ENCODE data around the gene THEMIS. TPM values are rescaled to one million over a fixed set of nuclear protein-coding genes. Genes with fewer than 3 reads are reported as not detected.

The THEMIS gene
- polyA plus RNA-seq, 1 experiment = not detected

DNA sequence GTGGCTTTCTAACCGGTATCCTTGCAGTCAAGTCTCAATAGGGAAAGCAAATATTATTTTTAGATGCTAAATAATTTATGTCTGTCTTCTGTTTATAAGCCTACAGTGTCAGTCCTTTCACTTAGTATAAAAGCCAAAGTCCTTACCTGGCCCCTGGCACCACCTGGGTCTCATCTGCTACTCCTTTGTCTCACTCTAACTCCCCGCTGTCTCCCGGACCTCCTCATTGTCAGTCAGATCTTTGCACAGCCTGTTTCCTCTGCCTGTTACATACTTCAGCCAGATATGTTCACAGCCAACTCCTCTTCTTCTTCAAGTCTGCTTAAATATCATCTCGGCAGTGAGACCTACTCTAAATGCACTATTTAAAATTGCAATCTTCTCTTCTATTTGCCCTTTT lies 84.2 kb downstream of the THEMIS start:
- Histone ChIP-seq H3K27me3 (ENCODE audit: control insufficient read depth, insufficient read depth, low read length) (no peaks in the 10 kb centered on the region), H3K9me3 (ENCODE audit: control insufficient read depth, insufficient read depth, low read length) (no peaks in the 10 kb centered on the region), H3K4me3 (ENCODE audit: low read depth, low read length) (no peak overlapping the region), H3K27ac (ENCODE audit: low read depth, low read length) (no peak overlapping the region)
- TF ChIP-seq, protein P1, sequence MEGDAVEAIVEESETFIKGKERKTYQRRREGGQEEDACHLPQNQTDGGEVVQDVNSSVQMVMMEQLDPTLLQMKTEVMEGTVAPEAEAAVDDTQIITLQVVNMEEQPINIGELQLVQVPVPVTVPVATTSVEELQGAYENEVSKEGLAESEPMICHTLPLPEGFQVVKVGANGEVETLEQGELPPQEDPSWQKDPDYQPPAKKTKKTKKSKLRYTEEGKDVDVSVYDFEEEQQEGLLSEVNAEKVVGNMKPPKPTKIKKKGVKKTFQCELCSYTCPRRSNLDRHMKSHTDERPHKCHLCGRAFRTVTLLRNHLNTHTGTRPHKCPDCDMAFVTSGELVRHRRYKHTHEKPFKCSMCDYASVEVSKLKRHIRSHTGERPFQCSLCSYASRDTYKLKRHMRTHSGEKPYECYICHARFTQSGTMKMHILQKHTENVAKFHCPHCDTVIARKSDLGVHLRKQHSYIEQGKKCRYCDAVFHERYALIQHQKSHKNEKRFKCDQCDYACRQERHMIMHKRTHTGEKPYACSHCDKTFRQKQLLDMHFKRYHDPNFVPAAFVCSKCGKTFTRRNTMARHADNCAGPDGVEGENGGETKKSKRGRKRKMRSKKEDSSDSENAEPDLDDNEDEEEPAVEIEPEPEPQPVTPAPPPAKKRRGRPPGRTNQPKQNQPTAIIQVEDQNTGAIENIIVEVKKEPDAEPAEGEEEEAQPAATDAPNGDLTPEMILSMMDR (IDR thresholded peaks at IDR 0.05; ENCODE audit: low read depth, low read length) = no peak
- POLR2A ChIA-PET = no interaction called here
- CTCF ChIA-PET = no interaction called here
- no peak for DNase-seq (ENCODE audit: low read depth, low spot score)

DNA sequence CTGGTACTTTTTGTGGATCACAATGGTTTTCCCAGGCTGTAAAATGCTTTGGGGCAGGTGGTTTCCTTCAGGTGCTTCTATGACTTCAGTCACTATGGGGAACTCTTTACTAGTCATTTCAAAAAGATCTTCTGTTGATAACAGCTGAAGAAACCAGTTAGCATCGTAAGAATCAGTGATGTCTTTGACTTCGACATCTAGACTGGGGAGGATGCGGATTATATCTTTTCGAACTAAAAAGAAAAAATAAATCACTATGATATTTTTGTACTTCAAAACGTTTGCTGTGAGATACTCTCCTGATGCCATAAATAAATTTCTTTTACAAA lies 87.2 kb downstream of the THEMIS start:
- ChIA-PET POLR2A (no interaction called here), CTCF (interaction anchor here (1.4 kb wide), 1 partner anchor 76 kb away, joined by 3 read pairs; no protein-coding TSS in a partner anchor)

DNA sequence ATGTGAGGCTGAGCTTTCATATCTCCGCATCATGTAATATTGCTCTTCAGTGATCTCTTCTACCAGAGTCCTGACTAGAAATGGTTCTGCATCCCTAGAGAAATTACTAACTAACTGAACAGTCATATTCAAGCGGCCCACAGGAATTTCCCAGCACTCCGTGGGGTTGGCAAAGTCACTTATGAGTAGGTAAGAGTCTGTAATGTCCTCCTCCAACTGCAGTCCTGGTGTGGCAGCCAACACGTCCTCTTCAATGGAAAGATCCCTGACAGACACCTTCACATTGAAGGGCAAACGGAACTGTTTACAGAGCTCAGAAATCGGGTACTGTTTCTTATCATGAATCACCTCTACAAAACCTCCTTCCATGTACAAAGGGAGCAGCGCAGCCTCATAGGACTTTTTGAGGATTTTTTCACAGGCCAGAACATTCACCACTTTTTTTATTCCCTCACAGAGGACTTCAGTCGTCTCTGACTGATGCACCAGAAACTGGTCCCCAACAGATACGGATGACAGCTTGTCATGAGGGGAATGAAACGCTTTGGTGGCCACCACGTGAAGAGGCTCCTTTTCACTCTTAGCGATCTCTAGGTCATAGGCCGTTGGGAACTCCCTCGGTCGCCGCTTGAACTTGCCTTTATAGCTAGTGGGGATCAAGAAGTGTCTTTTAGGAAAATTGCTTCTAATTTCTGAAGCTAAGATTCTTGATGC lies 87.7 kb downstream of the THEMIS start:
- TF ChIP-seq, protein P1 (IDR thresholded peaks at IDR 0.05; ENCODE audit: low read depth, low read length) = no peak
- Histone ChIP-seq H3K27ac (ENCODE audit: low read depth, low read length) (no peak overlapping the region), H3K27me3 (ENCODE audit: control insufficient read depth, insufficient read depth, low read length) (no peaks in the 10 kb centered on the region), H3K4me3 (ENCODE audit: low read depth, low read length) (no peak overlapping the region), H3K9me3 (ENCODE audit: control insufficient read depth, insufficient read depth, low read length) (no peaks in the 10 kb centered on the region)
- CTCF ChIA-PET = interaction anchor here (1.4 kb wide), 1 partner anchor 76 kb away, joined by 3 read pairs; no protein-coding TSS in a partner anchor
- POLR2A ChIA-PET = no interaction called here
- no peak for DNase-seq (ENCODE audit: low read depth, low spot score)

More for the DNA sequence above, 87.2 kb downstream of the THEMIS start:
- Histone ChIP-seq H3K4me3 (ENCODE audit: low read depth, low read length) (no peak overlapping the region), H3K27ac (ENCODE audit: low read depth, low read length) (no peak overlapping the region), H3K27me3 (ENCODE audit: control insufficient read depth, insufficient read depth, low read length) (no peaks in the 10 kb centered on the region), H3K9me3 (ENCODE audit: control insufficient read depth, insufficient read depth, low read length) (no peaks in the 10 kb centered on the region)
- TF ChIP-seq, protein P1 (IDR thresholded peaks at IDR 0.05; ENCODE audit: low read depth, low read length) = no peak
- no peak for DNase-seq (ENCODE audit: low read depth, low spot score)

DNA sequence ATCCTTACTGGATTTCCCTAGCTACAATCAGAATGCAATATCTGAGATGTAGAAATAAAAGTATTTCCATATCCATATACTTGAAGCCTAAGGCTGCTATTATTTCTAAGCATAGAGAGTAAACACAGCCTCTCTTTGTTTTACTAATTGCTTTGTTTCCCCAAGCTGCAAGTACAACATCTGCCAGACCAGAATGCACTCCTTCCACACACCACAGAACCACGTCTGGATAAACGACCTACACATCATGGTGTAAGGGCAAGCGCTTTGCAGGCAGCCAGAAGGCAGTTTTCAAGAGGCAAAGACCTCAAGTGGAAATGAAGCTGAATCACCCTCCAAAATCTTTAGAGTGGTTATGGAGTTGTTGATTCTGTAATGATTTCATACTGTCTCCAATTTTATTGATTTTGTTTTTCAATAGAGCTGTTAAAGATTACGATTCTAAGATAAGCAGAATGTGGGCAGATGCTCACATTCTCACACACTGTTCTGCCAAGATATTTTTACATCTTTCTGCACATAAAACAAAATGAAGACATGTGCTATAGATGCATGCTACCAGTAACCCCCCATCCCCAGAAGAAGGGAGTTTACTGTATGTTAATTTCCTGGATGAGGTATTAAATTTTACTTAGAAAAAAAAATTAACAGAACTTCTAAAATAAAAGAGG lies 88.8 kb downstream of the THEMIS start:
- TF ChIP-seq, protein P1 (IDR thresholded peaks at IDR 0.05; ENCODE audit: low read depth, low read length) = no peak
- Histone ChIP-seq H3K27ac (ENCODE audit: low read depth, low read length) (no peak overlapping the region), H3K27me3 (ENCODE audit: control insufficient read depth, insufficient read depth, low read length) (no peaks in the 10 kb centered on the region), H3K9me3 (ENCODE audit: control insufficient read depth, insufficient read depth, low read length) (no peaks in the 10 kb centered on the region), H3K4me3 (ENCODE audit: low read depth, low read length) (no peak overlapping the region)
- CTCF ChIA-PET = no interaction called here
- POLR2A ChIA-PET = no interaction called here
- DNase-seq (ENCODE audit: low read depth, low spot score) = no peak

DNA sequence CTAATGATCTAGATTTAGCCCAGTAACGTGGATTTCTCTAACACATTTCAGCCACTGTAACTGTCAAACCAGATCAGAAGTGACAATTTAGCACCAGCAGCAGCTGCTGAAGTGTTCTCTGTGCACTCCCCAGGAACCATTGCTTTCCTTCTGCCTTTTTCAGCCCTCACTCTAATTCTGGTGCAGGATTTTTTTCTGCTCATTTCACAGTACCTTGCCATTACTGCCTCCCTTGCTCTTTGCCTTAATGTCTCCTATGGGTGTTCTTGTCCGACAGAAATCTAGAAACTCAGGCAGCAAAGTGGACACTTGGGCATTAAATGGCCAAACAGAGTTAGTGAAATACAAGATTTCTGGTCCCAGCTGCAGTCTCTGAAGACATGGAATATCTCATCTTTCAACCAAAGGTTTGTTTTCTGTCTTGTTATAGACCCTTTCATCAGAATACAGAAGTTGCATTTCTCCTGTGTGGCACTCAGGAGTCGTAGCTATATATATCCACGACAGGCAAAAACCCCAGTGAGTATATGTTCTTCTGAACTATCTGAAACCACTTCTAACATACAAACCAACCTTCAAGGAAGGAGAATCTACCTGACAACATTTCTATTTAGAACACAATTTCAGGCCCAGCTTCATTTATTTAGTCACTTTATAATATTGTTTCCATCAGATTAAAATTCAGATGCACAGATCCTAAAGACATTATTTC lies 92.9 kb downstream of the THEMIS start:
- no peak for DNase-seq (ENCODE audit: low read depth, low spot score)
- TF ChIP-seq, protein P1 (IDR thresholded peaks at IDR 0.05; ENCODE audit: low read depth, low read length) = no peak
- ChIA-PET CTCF (interaction anchor here (1.1 to 1.2 kb wide), 2 partner anchors 48 to 71 kb away, joined by 3 read pairs; no protein-coding TSS in a partner anchor), POLR2A (no interaction called here)
- Histone ChIP-seq H3K4me3 (ENCODE audit: low read depth, low read length) (no peak overlapping the region), H3K27me3 (ENCODE audit: control insufficient read depth, insufficient read depth, low read length) (no peaks in the 10 kb centered on the region), H3K27ac (ENCODE audit: low read depth, low read length) (no peak overlapping the region), H3K9me3 (ENCODE audit: control insufficient read depth, insufficient read depth, low read length) (no peaks in the 10 kb centered on the region)

All from AG04450 (cell line).